HUES64 (cell line): ENCODE results near the gene DNAH14.

Source experiments
- H3K27ac ChIP-seq: 2 replicates; pipeline ENCODE4 v1.7.0; 2013; ENCODE audit warnings: low read depth, low read length, inconsistent platforms
- H3K27me3 ChIP-seq: 2 replicates; pipeline ENCODE4 v1.6.1; 2013; ENCODE audit warnings: mild to moderate bottlenecking, low read length; ENCODE audit not compliant: insufficient read depth
- H3K36me3 ChIP-seq: 2 replicates; pipeline ENCODE4 v1.6.1; 2013; ENCODE audit warnings: mild to moderate bottlenecking, low read length; ENCODE audit not compliant: insufficient read depth
- H3K4me1 ChIP-seq: 2 replicates; pipeline ENCODE4 v1.6.1; 2013; ENCODE audit warnings: mild to moderate bottlenecking, low read length, moderate library complexity; ENCODE audit not compliant: insufficient read depth
- H3K4me3 ChIP-seq: 2 replicates; pipeline ENCODE4 v1.5.1; 2013; ENCODE audit warnings: mild to moderate bottlenecking, low read length, moderate library complexity
- H3K9ac ChIP-seq: 2 replicates; pipeline ENCODE4 v1.6.1; 2013; ENCODE audit warnings: mild to moderate bottlenecking, low read depth, low read length
- H3K9me3 ChIP-seq: 2 replicates; pipeline ENCODE4 v1.6.1; 2013; ENCODE audit warnings: low read depth, low read length; ENCODE audit not compliant: insufficient read depth
- WGBS: fragments of 150-250, 120-280 bp; methylation state at CpG from one replicate; pipeline ENCODE4 v1.1.7; 2013; ENCODE audit warnings: missing lambda C conversion rate; 5-methylcytosine and 5-hydroxymethylcytosine counted together

Gene DNAH14

GRCh38 chr1:225445639-225446594, 516.4 kb downstream of the DNAH14 start:
- 80% methylated on average over 9 of the region's 9 CpGs for WGBS
- H3K4me1 ChIP-seq, result peaks cover 24% of the 10 kb centered on the region
- H3K9me3 ChIP-seq, result no peaks in the 10 kb centered on the region
- H3K9ac ChIP-seq, result no peak overlapping the region; the same call in 1 of the 2 replicates
- H3K27ac ChIP-seq, result no peak overlapping the region
- H3K36me3 ChIP-seq, result no peaks in the 10 kb centered on the region
- no peak overlapping the region for H3K4me3 ChIP-seq
- H3K27me3 ChIP-seq, result no peaks in the 10 kb centered on the region

GRCh38 chr1:225446595-225446960, 517.1 kb downstream of the DNAH14 start:
- Histone ChIP-seq H3K9me3 (no peaks in the 10 kb centered on the region), H3K27me3 (no peaks in the 10 kb centered on the region), H3K9ac (no peak overlapping the region; the same call in 1 of the 2 replicates), H3K36me3 (no peaks in the 10 kb centered on the region), H3K4me1 (peaks cover 24% of the 10 kb centered on the region), H3K4me3 (no peak overlapping the region), H3K27ac (0 out of 2 replicates have a peak overlapping the region, but pooled peaks have one; percentile 13)
- 49% methylated on average over 7 of the region's 7 CpGs for WGBS

- H3K36me3 ChIP-seq, result no peaks in the 10 kb centered on the region
- H3K27ac ChIP-seq, result 0 out of 2 replicates have a peak overlapping the region, but pooled peaks have one; percentile 13
- H3K27me3 ChIP-seq, result no peaks in the 10 kb centered on the region
- H3K9me3 ChIP-seq, result no peaks in the 10 kb centered on the region
- no peak overlapping the region for H3K9ac ChIP-seq
- peaks cover 24% of the 10 kb centered on the region for H3K4me1 ChIP-seq
- H3K4me3 ChIP-seq, result no peak overlapping the region
- WGBS, result 56% methylated on average over 9 of the region's 9 CpGs
These were observed 517.6 kb downstream of the DNAH14 start for GRCh38 chr1:225446981-225447615.

GRCh38 chr1:225447650-225448089, 518.2 kb downstream of the DNAH14 start:
- H3K4me3 ChIP-seq, result no peak overlapping the region
- no peak overlapping the region for H3K27ac ChIP-seq
- no peaks in the 10 kb centered on the region for H3K27me3 ChIP-seq
- no peaks in the 10 kb centered on the region for H3K9me3 ChIP-seq
- peaks cover 24% of the 10 kb centered on the region for H3K4me1 ChIP-seq
- no peak overlapping the region for H3K9ac ChIP-seq
- 89% methylated on average over 8 of the region's 8 CpGs for WGBS
- no peaks in the 10 kb centered on the region for H3K36me3 ChIP-seq

- Histone ChIP-seq H3K27ac (no peak overlapping the region), H3K4me1 (peaks cover 24% of the 10 kb centered on the region), H3K9ac (no peak overlapping the region)
These were observed 518.8 kb downstream of the DNAH14 start for GRCh38 chr1:225448146-225448805.

More at GRCh38 chr1:225448146-225448805, 518.8 kb downstream of the DNAH14 start:
- Histone ChIP-seq H3K27me3 (no peaks in the 10 kb centered on the region), H3K9me3 (no peaks in the 10 kb centered on the region), H3K4me3 (no peak overlapping the region), H3K36me3 (no peaks in the 10 kb centered on the region)
- WGBS, result 91% methylated on average over 9 of the region's 9 CpGs
